DND-41 (cell line): ENCODE data around the gene TIAL1.
"Not testable (repeated sequence)": the region's sequence is repeated elsewhere in the genome, so short reads cannot be mapped to it uniquely, and the experiment has no call there.

ENCODE experiments used
- ATAC-seq: fragments of 200-7000 bp; cut with Tn5 transposase; 3 replicates; pipeline ENCODE4 v1.9.1; 2021; ENCODE audit warnings: low read depth; ENCODE audit not compliant: insufficient read depth
- DNase-seq: peaks from one replicate; pipeline ENCODE4 v3.0.0-alpha.2; 2020
- H2AFZ ChIP-seq: 2 replicates; pipeline ENCODE4 v1.6.0; 2012; ENCODE audit warnings: low read depth, low read length
- H3K27ac ChIP-seq: 2 replicates; pipeline ENCODE4 v1.5.1; 2012; ENCODE audit warnings: low read length, inconsistent platforms
- H3K27me3 ChIP-seq: fragments of 200-600 bp; sonication (generic); 2 replicates; pipeline ENCODE4 v1.6.0; 2012; ENCODE audit warnings: low read length, mild to moderate bottlenecking, inconsistent platforms; ENCODE audit not compliant: insufficient read depth, poor library complexity
- H3K36me3 ChIP-seq: 2 replicates; pipeline ENCODE4 v1.5.1; 2012; ENCODE audit warnings: low read length, inconsistent platforms; ENCODE audit not compliant: insufficient read depth
- H3K4me1 ChIP-seq: 2 replicates; pipeline ENCODE4 v1.5.1; 2012; ENCODE audit warnings: mild to moderate bottlenecking, low read length; ENCODE audit not compliant: insufficient read depth
- H3K4me2 ChIP-seq: 2 replicates; pipeline ENCODE4 v1.6.0; 2012; ENCODE audit warnings: mild to moderate bottlenecking, moderate library complexity, low read length, inconsistent platforms; ENCODE audit not compliant: insufficient read depth
- H3K4me3 ChIP-seq, 2 experiments: fragments of 200-600 bp in 1 of 2; shearing (Covaris generic) in 1 of 2; 2 replicates each; pipeline ENCODE4 v1.5.1; 2012 to 2016; ENCODE audit warnings: inconsistent platforms in 2 of 2, low read length in 2 of 2, mild to moderate bottlenecking in 2 of 2, low read depth in 1 of 2, moderate library complexity in 1 of 2
- H3K79me2 ChIP-seq: 2 replicates; pipeline ENCODE4 v1.6.0; 2012; ENCODE audit warnings: low read length, inconsistent platforms; ENCODE audit not compliant: insufficient read depth
- H3K9ac ChIP-seq: 2 replicates; pipeline ENCODE4 v1.6.0; 2012; ENCODE audit warnings: low read depth, mild to moderate bottlenecking, inconsistent platforms, low read length, moderate library complexity
- H3K9me3 ChIP-seq: 2 replicates; pipeline ENCODE4 v1.5.1; 2012; ENCODE audit warnings: low read length, moderate library complexity, mild to moderate bottlenecking, inconsistent platforms; ENCODE audit not compliant: insufficient read depth, severe bottlenecking
- H4K20me1 ChIP-seq: 2 replicates; pipeline ENCODE4 v1.6.0; 2012; ENCODE audit warnings: low read length; ENCODE audit not compliant: insufficient read depth
- EZH2 ChIP-seq: IDR thresholded peaks from 3 replicates; pipeline ENCODE4 v1.6.1; 2012; ENCODE audit warnings: borderline replicate concordance, low read depth, mild to moderate bottlenecking, moderate library complexity, low read length, inconsistent platforms; ENCODE audit not compliant: severe bottlenecking
- TF ChIP-seq, protein P1 (sequence below): IDR thresholded peaks from 2 replicates; pipeline ENCODE4 v1.5.1; 2012; ENCODE audit warnings: borderline replicate concordance, low read length, moderate library complexity, mild to moderate bottlenecking; ENCODE audit not compliant: poor library complexity, severe bottlenecking; ENCODE audit errors: extremely low read depth

Gene TIAL1

DNA sequence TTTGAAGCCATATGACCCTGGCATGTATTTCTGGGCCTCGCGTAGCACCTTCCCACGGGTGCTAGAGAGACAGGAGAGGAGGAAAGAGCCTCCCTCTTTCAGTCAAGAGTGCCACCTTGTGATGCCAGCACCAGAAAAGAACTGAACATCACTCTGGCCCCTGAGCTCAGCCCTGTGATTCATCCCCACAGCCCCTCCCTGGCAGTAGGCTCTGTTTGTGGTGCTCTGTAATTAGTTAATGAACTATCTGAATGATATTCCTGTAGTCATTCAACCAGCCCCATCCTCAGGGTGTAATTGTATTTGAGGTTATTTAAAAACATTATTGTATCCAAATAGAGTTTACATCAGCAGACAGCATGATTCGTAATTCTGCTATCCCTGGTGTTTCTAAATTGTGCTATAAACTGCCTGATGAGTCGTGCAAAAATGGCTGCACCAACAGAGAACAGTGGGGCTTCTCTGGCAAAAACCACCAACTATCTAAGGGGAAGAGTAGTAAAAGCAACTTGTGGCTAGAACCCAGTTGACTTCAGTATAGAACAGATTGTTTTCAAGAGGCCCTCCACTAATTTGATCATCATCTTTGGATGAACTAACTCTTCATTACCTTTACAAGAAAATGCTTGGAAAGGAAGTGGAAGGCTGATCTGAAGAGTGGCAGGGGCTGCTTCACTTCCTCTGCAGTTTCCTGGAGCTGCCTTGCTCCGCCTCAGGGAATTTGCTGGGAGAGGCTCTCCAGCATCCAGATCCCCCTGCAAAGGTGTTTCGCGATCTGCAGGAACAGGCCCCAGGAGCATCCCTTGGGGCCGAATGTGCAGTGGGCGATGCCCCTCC lies 23.7 kb upstream of the TIAL1 start:
- Histone ChIP-seq H3K27me3 (no peaks in the 10 kb centered on the region), H2AFZ (no peak overlapping the region), H3K4me3 (no peak overlapping the region), H3K4me2 (no peak overlapping the region), H4K20me1 (no peaks in the 10 kb centered on the region), H3K36me3 (no peaks in the 10 kb centered on the region), H3K79me2 (no peaks in the 10 kb centered on the region), H3K4me1 (no peaks in the 10 kb centered on the region), H3K9ac (no peak overlapping the region), H3K9me3 (no peaks in the 10 kb centered on the region), H3K27ac (no peak overlapping the region)
- 0 out of 3 replicates have a peak, but pooled peaks have one; percentile 29 for ATAC-seq
- DNase-seq: no peak
- TF ChIP-seq, protein P1, sequence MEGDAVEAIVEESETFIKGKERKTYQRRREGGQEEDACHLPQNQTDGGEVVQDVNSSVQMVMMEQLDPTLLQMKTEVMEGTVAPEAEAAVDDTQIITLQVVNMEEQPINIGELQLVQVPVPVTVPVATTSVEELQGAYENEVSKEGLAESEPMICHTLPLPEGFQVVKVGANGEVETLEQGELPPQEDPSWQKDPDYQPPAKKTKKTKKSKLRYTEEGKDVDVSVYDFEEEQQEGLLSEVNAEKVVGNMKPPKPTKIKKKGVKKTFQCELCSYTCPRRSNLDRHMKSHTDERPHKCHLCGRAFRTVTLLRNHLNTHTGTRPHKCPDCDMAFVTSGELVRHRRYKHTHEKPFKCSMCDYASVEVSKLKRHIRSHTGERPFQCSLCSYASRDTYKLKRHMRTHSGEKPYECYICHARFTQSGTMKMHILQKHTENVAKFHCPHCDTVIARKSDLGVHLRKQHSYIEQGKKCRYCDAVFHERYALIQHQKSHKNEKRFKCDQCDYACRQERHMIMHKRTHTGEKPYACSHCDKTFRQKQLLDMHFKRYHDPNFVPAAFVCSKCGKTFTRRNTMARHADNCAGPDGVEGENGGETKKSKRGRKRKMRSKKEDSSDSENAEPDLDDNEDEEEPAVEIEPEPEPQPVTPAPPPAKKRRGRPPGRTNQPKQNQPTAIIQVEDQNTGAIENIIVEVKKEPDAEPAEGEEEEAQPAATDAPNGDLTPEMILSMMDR: no peak
- no peak for TF ChIP-seq EZH2

DNA sequence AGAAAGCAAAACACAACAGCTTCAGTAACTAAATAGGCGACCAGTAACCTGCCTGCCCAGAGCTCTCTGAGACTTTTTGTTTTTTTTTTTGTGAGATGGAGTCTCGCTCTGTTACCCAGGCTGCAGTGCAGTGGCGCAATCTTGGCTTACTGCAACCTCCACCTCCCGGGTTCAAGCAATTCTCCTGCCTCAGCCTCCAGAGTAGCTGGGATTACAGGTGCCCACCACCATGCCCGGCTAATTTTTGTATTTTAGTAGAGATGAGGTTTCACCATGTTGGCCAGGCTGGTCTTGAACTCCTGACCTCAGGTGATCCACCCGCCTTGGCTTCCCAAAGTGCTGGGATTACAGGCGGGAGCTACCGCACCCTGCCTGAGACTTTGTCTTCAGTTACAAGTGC lies 23.0 kb upstream of the TIAL1 start:
- H3K27me3 ChIP-seq, H3K9ac ChIP-seq, DNase-seq, H2AFZ ChIP-seq, H3K4me1 ChIP-seq, H3K9me3 ChIP-seq, ATAC-seq, H3K27ac ChIP-seq, H3K4me3 ChIP-seq, H4K20me1 ChIP-seq, H3K4me2 ChIP-seq, H3K79me2 ChIP-seq, H3K36me3 ChIP-seq: not testable (repeated sequence)

DNA sequence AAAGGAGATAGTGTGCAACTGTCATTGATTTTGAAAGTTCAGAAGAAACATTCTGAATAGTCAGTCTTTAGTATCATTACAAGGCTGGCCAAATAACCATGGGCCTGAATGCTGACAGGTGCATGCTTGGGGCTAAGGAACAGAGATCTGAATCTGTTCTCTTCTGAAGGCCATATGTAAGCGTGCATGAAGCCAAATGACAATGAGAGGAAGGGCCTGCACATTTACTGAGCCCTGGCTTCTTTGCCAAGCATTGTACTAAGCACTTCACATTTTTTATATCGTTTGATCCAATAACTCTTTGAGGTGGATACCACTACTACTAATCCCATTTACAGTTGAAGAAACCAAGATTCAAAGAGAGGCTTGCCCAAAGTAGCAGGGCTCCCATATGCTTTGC lies 22.5 kb upstream of the TIAL1 start:
- Histone ChIP-seq H4K20me1 (no peaks in the 10 kb centered on the region), H3K4me1 (no peaks in the 10 kb centered on the region), H3K27ac (no peak overlapping the region), H3K79me2 (no peaks in the 10 kb centered on the region), H3K9me3 (no peaks in the 10 kb centered on the region), H3K4me3 (no peak overlapping the region), H3K36me3 (no peaks in the 10 kb centered on the region), H3K9ac (no peak overlapping the region), H3K27me3 (no peaks in the 10 kb centered on the region), H2AFZ (no peak overlapping the region), H3K4me2 (no peak overlapping the region)
- DNase-seq: no peak
- ATAC-seq: no peak
- TF ChIP-seq, protein P1: no peak
- TF ChIP-seq EZH2: no peak

DNA sequence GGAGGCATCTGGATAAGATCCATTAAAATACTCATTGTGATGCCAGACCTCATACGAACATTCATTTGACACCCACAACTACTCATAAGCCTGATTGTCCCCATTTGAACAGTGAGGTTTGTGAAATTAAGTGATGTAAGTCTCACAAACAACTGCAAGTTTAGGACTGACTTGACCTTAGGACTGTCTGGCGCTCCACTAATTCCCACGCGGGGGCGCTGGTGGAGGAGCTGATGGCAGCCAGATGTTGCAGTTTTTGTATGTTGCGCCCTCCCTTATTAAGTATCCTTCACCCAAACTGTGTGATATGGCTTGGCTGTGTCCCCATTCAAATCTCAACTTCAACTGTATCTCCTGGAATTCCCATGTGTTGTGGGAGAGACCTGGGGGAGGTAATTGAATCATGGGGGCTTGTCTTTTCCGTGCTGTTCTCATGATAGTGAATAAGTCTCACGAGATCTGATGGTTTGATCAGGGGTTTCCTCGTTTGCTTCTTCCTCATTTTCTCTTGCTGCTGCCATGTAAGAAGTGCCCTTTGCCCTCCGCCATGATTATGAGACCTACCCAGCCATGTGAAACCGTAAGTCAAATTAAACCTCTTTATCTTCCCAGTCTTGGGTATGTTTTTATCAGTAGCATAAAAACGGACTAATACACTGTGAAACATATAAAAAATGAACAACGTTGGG lies 20.3 kb upstream of the TIAL1 start:
- Histone ChIP-seq H4K20me1 (no peaks in the 10 kb centered on the region), H3K9ac (no peak overlapping the region), H3K27me3 (no peaks in the 10 kb centered on the region), H3K79me2 (no peaks in the 10 kb centered on the region), H3K4me2 (no peak overlapping the region), H3K4me1 (no peaks in the 10 kb centered on the region), H3K9me3 (no peaks in the 10 kb centered on the region), H3K4me3 (no peak overlapping the region), H2AFZ (no peak overlapping the region), H3K27ac (no peak overlapping the region), H3K36me3 (no peaks in the 10 kb centered on the region)
- TF ChIP-seq EZH2: no peak
- TF ChIP-seq, protein P1: no peak
- ATAC-seq (no peak), DNase-seq (no peak)
